ENCODE measurements around the gene DUOX1. TPM values are rescaled to one million over a fixed set of nuclear protein-coding genes. Genes with fewer than 3 reads are reported as not detected.

The DUOX1 gene
- total and polyA plus RNA-seq, 4 donors: under 0.01 to 7.1 (median 1.7) TPM

DNA sequence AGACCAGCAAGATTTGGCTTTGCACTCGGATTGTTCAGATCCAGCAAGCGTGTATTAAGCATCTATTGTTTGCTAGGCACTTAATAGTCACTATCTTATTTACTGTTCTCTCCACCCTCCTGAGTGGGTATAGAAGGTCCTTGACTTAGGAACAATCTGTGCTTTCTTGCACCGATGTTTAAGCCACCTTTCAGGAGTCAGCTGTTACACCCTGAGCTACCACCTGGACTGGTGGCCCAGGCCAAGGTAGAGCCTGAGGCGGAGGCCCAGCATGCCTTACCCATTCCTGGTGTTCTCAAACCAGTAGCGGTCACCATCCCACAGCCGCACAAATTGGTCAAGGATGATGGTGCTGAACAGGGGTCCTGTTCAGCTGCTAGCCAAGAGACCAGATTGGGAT, 10.0 kb downstream of the DUOX1 start:
- Histone ChIP-seq H3K9me3 (ENCODE audit: control insufficient read depth, insufficient read depth, low read length) (no peaks in the 10 kb centered on the region), H3K4me1 (ENCODE audit: control insufficient read depth, insufficient read depth, low read length) (peaks cover 13% of the 10 kb centered on the region), H3K27ac (ENCODE audit: low read depth, low read length) (no peak overlapping the region), H3K36me3 (ENCODE audit: control insufficient read depth, insufficient read depth, low read length) (no peaks in the 10 kb centered on the region), H3K27me3 (ENCODE audit: control insufficient read depth, insufficient read depth, low read length) (peaks cover 18% of the 10 kb centered on the region), H3K4me3 (ENCODE audit: low read depth, low read length) (no peak overlapping the region)
- DNase-seq (ENCODE audit: low read depth in 4 of 6, low spot score in 6 of 6): no peak
- 95% methylated on average over 5 of the region's 6 CpGs for WGBS (ENCODE audit: insufficient coverage)

- no peaks in the 10 kb centered on the region for H3K9me3 ChIP-seq (ENCODE audit: control insufficient read depth, insufficient read depth, low read length)
- peaks cover 7% of the 10 kb centered on the region for H3K4me1 ChIP-seq (ENCODE audit: control insufficient read depth, insufficient read depth, low read length)
- H3K27ac ChIP-seq (ENCODE audit: low read depth, low read length): no peak overlapping the region
- peaks cover 11% of the 10 kb centered on the region for H3K27me3 ChIP-seq (ENCODE audit: control insufficient read depth, insufficient read depth, low read length)
- no peak for DNase-seq (ENCODE audit: low read depth in 4 of 6, low spot score in 6 of 6)
- WGBS (ENCODE audit: insufficient coverage): 97% methylated on average over 9 of the region's 10 CpGs
- no peaks in the 10 kb centered on the region for H3K36me3 ChIP-seq (ENCODE audit: control insufficient read depth, insufficient read depth, low read length)
- H3K4me3 ChIP-seq (ENCODE audit: low read depth, low read length): no peak overlapping the region
Measured at GRCh38 chr15:45140557-45141250, 10.9 kb downstream of the DUOX1 start.

DNA sequence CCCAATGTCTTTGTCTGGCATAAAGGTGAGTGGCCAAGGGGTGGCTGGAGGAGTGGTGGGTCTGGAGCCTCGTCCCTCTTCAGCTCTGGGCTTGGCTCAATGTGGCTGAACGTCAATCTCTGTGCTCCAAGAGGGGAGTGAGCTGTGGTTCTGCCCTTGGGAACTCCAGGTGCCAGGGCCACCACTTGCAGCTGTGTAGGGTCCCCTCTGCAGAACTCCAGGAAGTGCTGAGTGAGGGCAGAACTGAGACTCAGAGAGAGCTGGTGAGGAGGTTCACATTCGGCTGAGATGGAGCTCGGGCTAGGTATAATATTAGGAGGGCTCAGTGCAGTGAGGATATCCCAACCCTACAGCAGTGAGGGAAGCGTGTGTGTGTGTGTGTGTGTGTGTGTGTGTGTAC, 11.6 kb downstream of the DUOX1 start:
- no peak overlapping the region for H3K4me3 ChIP-seq (ENCODE audit: low read depth, low read length)
- H3K36me3 ChIP-seq (ENCODE audit: control insufficient read depth, insufficient read depth, low read length): no peaks in the 10 kb centered on the region
- peaks cover 1% of the 10 kb centered on the region for H3K4me1 ChIP-seq (ENCODE audit: control insufficient read depth, insufficient read depth, low read length)
- WGBS (ENCODE audit: insufficient coverage): 83% methylated on average over 4 of the region's 5 CpGs
- no peak for DNase-seq (ENCODE audit: low read depth in 4 of 6, low spot score in 6 of 6)
- H3K27me3 ChIP-seq (ENCODE audit: control insufficient read depth, insufficient read depth, low read length): peaks cover 6% of the 10 kb centered on the region
- H3K9me3 ChIP-seq (ENCODE audit: control insufficient read depth, insufficient read depth, low read length): no peaks in the 10 kb centered on the region
- no peak overlapping the region for H3K27ac ChIP-seq (ENCODE audit: low read depth, low read length)

GRCh38 chr15:45143056-45143455, 13.3 kb downstream of the DUOX1 start:
- Histone ChIP-seq H3K36me3 (ENCODE audit: control insufficient read depth, insufficient read depth, low read length) (no peaks in the 10 kb centered on the region), H3K9me3 (ENCODE audit: control insufficient read depth, insufficient read depth, low read length) (no peaks in the 10 kb centered on the region), H3K4me3 (ENCODE audit: low read depth, low read length) (no peak overlapping the region), H3K27ac (ENCODE audit: low read depth, low read length) (no peak overlapping the region), H3K27me3 (ENCODE audit: control insufficient read depth, insufficient read depth, low read length) (no peaks in the 10 kb centered on the region), H3K4me1 (ENCODE audit: control insufficient read depth, insufficient read depth, low read length) (no peaks in the 10 kb centered on the region)
- no peak for DNase-seq (ENCODE audit: low read depth in 4 of 6, low spot score in 6 of 6)
- 94% methylated on average over 5 of the region's 7 CpGs for WGBS (ENCODE audit: insufficient coverage)

DNA sequence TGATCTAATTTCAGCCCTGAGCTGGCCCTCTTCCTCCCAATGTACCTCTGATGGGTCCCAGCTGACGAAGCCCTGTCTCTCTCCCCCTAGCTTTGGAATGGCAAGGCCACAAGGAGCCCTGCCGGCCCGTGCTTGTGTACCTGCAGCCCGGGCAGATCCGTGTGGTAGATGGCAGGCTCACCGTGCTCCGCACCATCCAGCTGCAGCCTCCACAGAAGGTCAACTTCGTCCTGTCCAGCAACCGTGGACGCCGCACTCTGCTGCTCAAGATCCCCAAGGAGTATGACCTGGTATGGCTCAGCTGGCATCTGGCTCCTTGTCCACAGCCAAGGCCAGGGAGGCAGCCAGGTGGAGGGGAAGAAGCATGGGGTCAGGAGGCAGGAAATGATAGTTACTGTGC, 14.2 kb downstream of the DUOX1 start:
- DNase-seq (ENCODE audit: low read depth in 4 of 6, low spot score in 6 of 6): no peak
- H3K9me3 ChIP-seq (ENCODE audit: control insufficient read depth, insufficient read depth, low read length): no peaks in the 10 kb centered on the region

DNA sequence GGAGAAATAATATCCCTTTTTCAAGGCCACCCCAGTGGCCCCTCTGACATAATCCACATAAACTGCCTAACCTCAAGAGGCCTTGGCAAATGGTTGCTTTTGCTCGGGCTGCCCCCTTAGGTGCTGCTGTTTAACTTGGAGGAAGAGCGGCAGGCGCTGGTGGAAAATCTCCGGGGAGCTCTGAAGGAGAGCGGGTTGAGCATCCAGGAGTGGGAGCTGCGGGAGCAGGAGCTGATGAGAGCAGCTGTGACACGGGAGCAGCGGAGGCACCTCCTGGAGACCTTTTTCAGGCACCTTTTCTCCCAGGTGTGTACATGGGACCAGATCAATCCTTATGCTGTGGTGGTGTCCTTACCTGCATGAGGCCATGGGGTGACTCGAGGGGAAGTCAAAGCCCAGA, 15.0 kb downstream of the DUOX1 start:
- no peak for DNase-seq (ENCODE audit: low read depth in 4 of 6, low spot score in 6 of 6)
- no peak overlapping the region for H3K4me3 ChIP-seq (ENCODE audit: low read depth, low read length)
- H3K9me3 ChIP-seq (ENCODE audit: control insufficient read depth, insufficient read depth, low read length): no peaks in the 10 kb centered on the region
- 67% methylated on average over 8 of the region's 9 CpGs for WGBS (ENCODE audit: insufficient coverage)
- H3K27ac ChIP-seq (ENCODE audit: low read depth, low read length): no peak overlapping the region
- no peaks in the 10 kb centered on the region for H3K36me3 ChIP-seq (ENCODE audit: control insufficient read depth, insufficient read depth, low read length)
- no peaks in the 10 kb centered on the region for H3K27me3 ChIP-seq (ENCODE audit: control insufficient read depth, insufficient read depth, low read length)
- no peaks in the 10 kb centered on the region for H3K4me1 ChIP-seq (ENCODE audit: control insufficient read depth, insufficient read depth, low read length)

More for the DNA sequence above, 14.2 kb downstream of the DUOX1 start:
- no peaks in the 10 kb centered on the region for H3K4me1 ChIP-seq (ENCODE audit: control insufficient read depth, insufficient read depth, low read length)
- H3K36me3 ChIP-seq (ENCODE audit: control insufficient read depth, insufficient read depth, low read length): no peaks in the 10 kb centered on the region
- no peak overlapping the region for H3K4me3 ChIP-seq (ENCODE audit: low read depth, low read length)
- H3K27ac ChIP-seq (ENCODE audit: low read depth, low read length): no peak overlapping the region
- H3K27me3 ChIP-seq (ENCODE audit: control insufficient read depth, insufficient read depth, low read length): no peaks in the 10 kb centered on the region
- WGBS (ENCODE audit: insufficient coverage): 88% methylated on average over 11 of the region's 11 CpGs

GRCh38 chr15:45146405-45146804, 16.6 kb downstream of the DUOX1 start:
- Histone ChIP-seq H3K9me3 (ENCODE audit: control insufficient read depth, insufficient read depth, low read length) (no peaks in the 10 kb centered on the region), H3K4me3 (ENCODE audit: low read depth, low read length) (no peak overlapping the region), H3K27me3 (ENCODE audit: control insufficient read depth, insufficient read depth, low read length) (no peaks in the 10 kb centered on the region), H3K36me3 (ENCODE audit: control insufficient read depth, insufficient read depth, low read length) (no peaks in the 10 kb centered on the region), H3K4me1 (ENCODE audit: control insufficient read depth, insufficient read depth, low read length) (no peaks in the 10 kb centered on the region), H3K27ac (ENCODE audit: low read depth, low read length) (no peak overlapping the region)
- 100% methylated on average over 1 of the region's 4 CpGs for WGBS (ENCODE audit: insufficient coverage)
- DNase-seq (ENCODE audit: low read depth in 4 of 6, low spot score in 6 of 6): no peak

DNA sequence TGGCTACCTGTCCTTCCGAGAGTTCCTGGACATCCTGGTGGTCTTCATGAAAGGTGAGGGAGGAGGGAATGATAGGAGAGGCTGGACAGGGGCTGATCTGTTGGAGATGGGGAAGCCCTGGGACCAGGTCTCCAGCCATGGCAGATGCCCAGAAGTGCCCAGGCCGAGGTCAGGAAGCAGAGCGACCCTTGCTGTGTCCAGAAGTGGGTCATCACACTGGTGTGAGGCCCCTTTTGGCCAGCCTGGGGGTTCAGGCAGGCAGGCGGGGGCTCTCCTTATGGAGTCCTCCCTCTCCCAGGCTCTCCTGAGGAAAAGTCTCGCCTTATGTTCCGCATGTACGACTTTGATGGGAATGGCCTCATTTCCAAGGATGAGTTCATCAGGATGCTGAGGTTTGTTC, 17.8 kb downstream of the DUOX1 start:
- H3K4me1 ChIP-seq (ENCODE audit: control insufficient read depth, insufficient read depth, low read length): no peaks in the 10 kb centered on the region
- H3K9me3 ChIP-seq (ENCODE audit: control insufficient read depth, insufficient read depth, low read length): no peaks in the 10 kb centered on the region
- DNase-seq (ENCODE audit: low read depth in 4 of 6, low spot score in 6 of 6): no peak
- H3K27me3 ChIP-seq (ENCODE audit: control insufficient read depth, insufficient read depth, low read length): no peaks in the 10 kb centered on the region
- no peak overlapping the region for H3K4me3 ChIP-seq (ENCODE audit: low read depth, low read length)
- H3K36me3 ChIP-seq (ENCODE audit: control insufficient read depth, insufficient read depth, low read length): peaks cover 10% of the 10 kb centered on the region
- H3K27ac ChIP-seq (ENCODE audit: low read depth, low read length): no peak overlapping the region
- 100% methylated on average over 3 of the region's 7 CpGs for WGBS (ENCODE audit: insufficient coverage)

GRCh38 chr15:45148076-45149059, 18.6 kb downstream of the DUOX1 start:
- H3K27ac ChIP-seq (ENCODE audit: low read depth, low read length): no peak overlapping the region
- H3K4me3 ChIP-seq (ENCODE audit: low read depth, low read length): no peak overlapping the region
- no peaks in the 10 kb centered on the region for H3K4me1 ChIP-seq (ENCODE audit: control insufficient read depth, insufficient read depth, low read length)
- H3K36me3 ChIP-seq (ENCODE audit: control insufficient read depth, insufficient read depth, low read length): peaks cover 10% of the 10 kb centered on the region
- H3K9me3 ChIP-seq (ENCODE audit: control insufficient read depth, insufficient read depth, low read length): no peaks in the 10 kb centered on the region
- 100% methylated on average over 6 of the region's 12 CpGs for WGBS (ENCODE audit: insufficient coverage)
- DNase-seq (ENCODE audit: low read depth in 4 of 6, low spot score in 6 of 6): no peak
- H3K27me3 ChIP-seq (ENCODE audit: control insufficient read depth, insufficient read depth, low read length): no peaks in the 10 kb centered on the region
